NT2/D1 (cell line): Measurements from ENCODE around the gene MCF2L.
A peak's percentile ranks its signal among the peaks of the same experiment; 100 is the strongest.

Experiments
- DNase-seq: peaks from one replicate; pipeline ENCODE4 v3.0.0-alpha.2; 2011; ENCODE audit warnings: low read depth, low spot score
- H3K27me3 ChIP-seq: 2 replicates; pipeline ENCODE4 v1.6.0; 2011; ENCODE audit warnings: mild to moderate bottlenecking; ENCODE audit not compliant: insufficient read length, insufficient read depth
- H3K36me3 ChIP-seq: 2 replicates; pipeline ENCODE4 v1.6.1; 2011; ENCODE audit warnings: mild to moderate bottlenecking, low read length, mixed read lengths; ENCODE audit not compliant: insufficient read depth, insufficient read length
- H3K4me1 ChIP-seq: 2 replicates; pipeline ENCODE4 v1.5.1; 2011; ENCODE audit not compliant: insufficient read depth, insufficient read length
- H3K4me3 ChIP-seq: 2 replicates; pipeline ENCODE4 v1.5.1; 2011; ENCODE audit warnings: low read depth; ENCODE audit not compliant: insufficient read length
- H3K9ac ChIP-seq: 2 replicates; pipeline ENCODE4 v1.6.0; 2011; ENCODE audit warnings: low read depth; ENCODE audit not compliant: insufficient read length
- H3K9me3 ChIP-seq: 2 replicates; pipeline ENCODE4 v1.5.1; 2011; ENCODE audit warnings: mild to moderate bottlenecking, low read length; ENCODE audit not compliant: insufficient read depth
- SUZ12 ChIP-seq: IDR thresholded peaks from 2 replicates; pipeline ENCODE4 v1.6.1; 2011; ENCODE audit not compliant: insufficient read length, insufficient read depth; ENCODE audit errors: extremely low read depth
- YY1 ChIP-seq: IDR thresholded peaks from 2 replicates; pipeline ENCODE4 v1.6.1; 2011; ENCODE audit not compliant: insufficient read length, insufficient read depth
- ZNF274 ChIP-seq: IDR thresholded peaks from 2 replicates; pipeline ENCODE4 v1.6.1; 2011; ENCODE audit warnings: mild to moderate bottlenecking, low read depth, low read length

MCF2L gene

DNA sequence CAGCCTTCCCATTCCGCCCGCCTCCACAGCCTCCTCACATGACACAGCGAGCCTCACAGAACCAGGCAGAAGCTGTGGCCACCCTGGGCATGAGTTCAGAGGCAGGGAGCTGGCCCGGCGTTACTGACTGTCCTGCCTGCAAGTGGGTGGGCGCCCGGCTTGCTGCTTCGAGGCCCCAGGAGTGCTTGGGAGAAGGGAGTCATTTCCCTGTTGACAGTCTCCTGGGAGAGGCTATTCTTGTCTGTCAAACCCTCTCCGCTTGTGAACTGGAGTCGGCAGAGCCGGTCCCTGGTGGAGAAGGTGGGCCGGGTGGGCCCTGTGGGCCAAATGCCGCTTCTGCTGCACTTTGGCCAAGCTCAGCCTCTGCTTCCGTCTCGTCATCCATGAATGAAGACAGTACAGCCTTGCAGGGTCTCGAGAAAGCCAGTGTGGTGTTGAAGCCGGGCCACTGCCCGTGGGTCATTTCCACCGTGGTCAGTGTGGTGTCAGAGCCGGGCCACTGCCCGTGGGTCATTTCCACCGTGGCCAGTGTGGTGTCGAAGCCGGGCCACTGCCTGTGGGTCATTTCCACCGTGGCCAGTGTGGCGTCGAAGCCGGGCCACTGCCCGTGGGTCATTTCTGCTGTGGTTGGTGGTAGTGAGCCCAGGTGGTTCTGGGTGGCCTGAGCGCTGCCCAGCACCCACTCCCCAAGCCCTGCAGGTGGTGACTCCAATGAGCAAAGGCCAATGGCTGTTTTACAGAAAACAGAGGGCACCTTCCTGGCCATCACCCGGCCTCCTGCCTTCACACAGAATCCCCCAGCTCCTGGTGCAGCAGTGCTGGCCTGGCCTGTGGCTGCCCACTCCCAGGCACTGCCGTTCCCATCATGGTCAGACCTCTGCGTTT, 123.1 kb downstream of the MCF2L start:
- no peak overlapping the region for H3K9ac ChIP-seq
- peaks cover 6% of the 10 kb centered on the region for H3K4me1 ChIP-seq
- no peak for DNase-seq
- H3K4me3 ChIP-seq = no peak overlapping the region
- H3K27me3 ChIP-seq = no peaks in the 10 kb centered on the region
- H3K36me3 ChIP-seq = no peaks in the 10 kb centered on the region
- no peak for TF ChIP-seq YY1
- TF ChIP-seq ZNF274 = no peak
- TF ChIP-seq SUZ12 = no peak
- H3K9me3 ChIP-seq = no peaks in the 10 kb centered on the region

DNA sequence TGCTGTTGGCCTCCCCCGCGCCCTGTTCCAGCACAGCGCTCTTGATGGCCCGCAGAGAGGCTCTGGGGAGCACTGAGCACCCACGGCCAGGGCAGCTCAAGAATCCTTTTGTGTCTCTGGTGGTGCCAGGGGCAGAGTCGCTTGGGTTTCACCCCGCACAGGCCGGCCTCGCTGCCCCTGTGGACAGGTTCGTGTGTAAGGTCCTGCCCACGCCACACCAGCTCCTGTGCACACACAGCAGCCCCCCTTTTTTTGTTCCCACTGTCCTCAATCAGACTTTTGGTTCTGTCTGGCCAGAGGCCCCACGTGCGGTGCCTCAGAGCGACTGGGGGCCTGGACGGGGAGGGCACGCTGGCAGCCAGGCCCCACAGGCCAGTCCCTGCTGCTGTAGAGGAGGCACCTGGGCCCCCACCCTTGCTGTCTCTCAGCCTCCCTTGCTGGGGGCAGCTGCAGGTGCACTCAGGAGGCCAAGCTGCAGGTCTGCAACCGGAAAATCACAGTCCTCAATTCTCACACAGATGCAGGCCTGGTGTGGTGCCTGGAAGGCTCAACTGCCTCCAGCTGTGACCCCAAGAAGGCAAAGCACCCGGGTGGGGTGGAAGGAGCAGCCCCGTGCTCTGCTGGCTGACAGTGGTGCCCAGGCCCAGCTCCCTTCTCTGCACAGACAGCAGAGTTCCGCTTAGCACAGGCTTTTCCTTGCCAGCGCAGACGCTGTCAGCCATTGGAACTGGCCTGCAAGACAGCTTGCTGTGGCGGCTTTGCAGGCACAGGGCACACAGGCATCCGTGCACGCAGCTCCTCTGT, 124.0 kb downstream of the MCF2L start:
- DNase-seq = no peak
- H3K4me1 ChIP-seq = peaks cover 6% of the 10 kb centered on the region
- no peak overlapping the region for H3K9ac ChIP-seq
- no peaks in the 10 kb centered on the region for H3K27me3 ChIP-seq
- H3K9me3 ChIP-seq = no peaks in the 10 kb centered on the region
- TF ChIP-seq YY1 (no peak), ZNF274 (no peak), SUZ12 (no peak)
- no peaks in the 10 kb centered on the region for H3K36me3 ChIP-seq
- H3K4me3 ChIP-seq = no peak overlapping the region

DNA sequence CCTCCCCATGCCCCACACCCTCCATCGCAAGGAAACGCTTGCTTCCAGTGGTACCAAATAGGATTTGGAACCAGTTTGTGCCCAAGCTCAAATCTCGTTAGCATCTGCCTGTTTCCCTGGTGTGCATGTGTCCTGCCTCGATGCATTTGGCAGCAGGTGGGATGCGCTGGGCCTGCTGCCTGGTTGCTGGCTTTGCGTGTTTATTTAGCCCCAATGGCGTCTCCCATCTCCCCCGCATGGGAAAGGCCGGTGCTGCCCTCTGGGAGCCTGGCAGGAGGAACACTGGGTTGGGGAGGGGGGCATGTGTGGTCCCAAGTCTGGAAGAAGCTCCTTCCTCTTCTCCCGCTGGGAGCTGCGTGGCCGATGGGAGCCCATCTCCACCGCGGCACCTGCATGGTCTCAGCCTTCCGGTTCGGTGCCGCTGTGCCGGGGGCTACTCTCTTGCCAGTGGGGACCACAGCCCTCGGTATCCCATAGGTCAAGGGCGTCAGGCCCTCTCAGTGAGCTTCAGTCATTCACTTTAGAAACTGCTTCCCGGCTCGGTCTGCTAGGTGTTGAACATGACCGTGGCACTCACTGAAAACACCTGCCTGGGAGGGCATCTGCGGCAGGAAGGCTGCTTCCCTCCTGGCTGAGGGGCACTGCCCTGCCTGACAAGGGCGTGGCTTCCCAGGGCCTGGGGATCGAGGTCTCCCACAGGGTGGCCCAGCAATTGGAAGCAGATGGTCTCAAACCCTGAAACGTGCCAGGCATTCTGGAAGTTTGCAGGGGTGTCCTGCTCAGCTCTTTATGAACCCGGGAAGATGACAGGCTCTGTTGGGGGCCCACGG, 124.8 kb downstream of the MCF2L start:
- DNase-seq = no peak
- Histone ChIP-seq H3K4me3 (no peak overlapping the region), H3K9ac (no peak overlapping the region), H3K27me3 (no peaks in the 10 kb centered on the region), H3K9me3 (no peaks in the 10 kb centered on the region), H3K36me3 (no peaks in the 10 kb centered on the region), H3K4me1 (peaks cover 6% of the 10 kb centered on the region)
- no peak for TF ChIP-seq ZNF274
- TF ChIP-seq YY1 = no peak
- TF ChIP-seq SUZ12 = no peak

DNA sequence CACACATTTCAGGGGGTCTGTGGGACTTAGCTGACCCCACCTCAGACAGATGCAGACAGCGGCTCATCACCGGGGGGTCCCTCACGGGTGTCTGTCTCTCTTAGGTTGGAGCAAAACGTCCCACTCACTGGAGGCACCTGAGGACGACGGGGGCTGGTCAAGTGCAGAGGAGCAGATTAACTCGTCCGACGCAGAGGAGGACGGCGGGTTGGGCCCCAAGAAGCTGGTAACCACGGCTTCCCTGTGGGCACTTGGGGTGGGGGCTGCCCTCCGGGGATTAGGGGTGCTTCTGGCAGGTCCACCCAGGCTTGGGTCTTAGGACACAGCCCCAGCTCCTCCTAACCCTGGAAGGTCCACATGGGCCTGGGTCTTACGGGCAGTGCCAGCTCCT, 125.4 kb downstream of the MCF2L start:
- TF ChIP-seq SUZ12 (no peak), ZNF274 (no peak), YY1 (no peak)
- H3K27me3 ChIP-seq = no peaks in the 10 kb centered on the region
- peaks cover 6% of the 10 kb centered on the region for H3K4me1 ChIP-seq
- DNase-seq = no peak
- no peaks in the 10 kb centered on the region for H3K9me3 ChIP-seq
- no peak overlapping the region for H3K4me3 ChIP-seq
- H3K36me3 ChIP-seq = no peaks in the 10 kb centered on the region
- no peak overlapping the region for H3K9ac ChIP-seq

DNA sequence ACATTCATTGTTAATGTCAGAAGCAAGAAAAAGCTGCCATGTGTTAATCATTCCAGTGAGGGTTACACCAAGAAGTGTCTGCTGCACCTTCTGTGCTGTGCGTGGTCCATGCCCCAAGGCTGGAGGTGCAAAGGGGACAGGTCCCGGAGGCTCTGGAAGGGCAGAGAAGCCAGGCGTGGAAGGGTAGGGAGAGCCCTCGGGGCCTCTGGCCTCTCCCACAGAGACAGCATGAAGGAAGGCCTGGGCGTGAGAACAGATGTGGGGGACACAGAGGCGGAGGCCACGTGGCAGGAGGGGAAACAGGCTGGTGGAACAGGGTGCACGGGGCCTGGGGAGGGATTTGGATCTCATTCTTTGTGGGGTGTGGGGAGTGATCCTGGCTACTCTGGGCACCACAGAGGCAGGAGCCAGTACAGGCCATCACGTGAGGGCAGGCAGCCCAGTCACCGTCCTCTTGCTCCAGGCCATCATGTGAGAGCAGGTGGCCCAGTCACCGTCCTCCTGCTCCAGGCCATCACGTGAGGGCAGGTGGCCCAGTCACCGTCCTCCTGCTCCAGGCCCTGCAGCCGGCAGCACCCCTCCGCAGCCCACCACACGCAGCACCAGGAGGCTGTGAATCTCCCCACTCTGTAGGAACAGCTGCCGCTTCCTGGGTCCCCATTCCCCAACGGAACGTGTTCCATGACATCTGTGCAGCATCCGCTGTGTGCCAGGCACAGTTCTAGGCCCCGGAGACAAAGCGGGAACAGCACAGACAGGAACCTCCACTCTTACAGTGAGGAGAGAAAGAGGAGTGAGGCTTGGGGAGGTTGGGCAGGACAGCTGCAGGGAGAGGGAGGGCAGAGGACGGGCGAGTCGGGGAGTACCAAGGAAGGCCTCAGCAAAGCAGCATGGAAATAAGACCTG, 126.4 kb downstream of the MCF2L start:
- TF ChIP-seq YY1 (no peak), ZNF274 (no peak), SUZ12 (no peak)
- H3K4me1 ChIP-seq = no peaks in the 10 kb centered on the region
- no peak overlapping the region for H3K9ac ChIP-seq
- H3K9me3 ChIP-seq = no peaks in the 10 kb centered on the region
- no peak for DNase-seq
- no peak overlapping the region for H3K4me3 ChIP-seq
- H3K36me3 ChIP-seq = no peaks in the 10 kb centered on the region
- H3K27me3 ChIP-seq = no peaks in the 10 kb centered on the region

DNA sequence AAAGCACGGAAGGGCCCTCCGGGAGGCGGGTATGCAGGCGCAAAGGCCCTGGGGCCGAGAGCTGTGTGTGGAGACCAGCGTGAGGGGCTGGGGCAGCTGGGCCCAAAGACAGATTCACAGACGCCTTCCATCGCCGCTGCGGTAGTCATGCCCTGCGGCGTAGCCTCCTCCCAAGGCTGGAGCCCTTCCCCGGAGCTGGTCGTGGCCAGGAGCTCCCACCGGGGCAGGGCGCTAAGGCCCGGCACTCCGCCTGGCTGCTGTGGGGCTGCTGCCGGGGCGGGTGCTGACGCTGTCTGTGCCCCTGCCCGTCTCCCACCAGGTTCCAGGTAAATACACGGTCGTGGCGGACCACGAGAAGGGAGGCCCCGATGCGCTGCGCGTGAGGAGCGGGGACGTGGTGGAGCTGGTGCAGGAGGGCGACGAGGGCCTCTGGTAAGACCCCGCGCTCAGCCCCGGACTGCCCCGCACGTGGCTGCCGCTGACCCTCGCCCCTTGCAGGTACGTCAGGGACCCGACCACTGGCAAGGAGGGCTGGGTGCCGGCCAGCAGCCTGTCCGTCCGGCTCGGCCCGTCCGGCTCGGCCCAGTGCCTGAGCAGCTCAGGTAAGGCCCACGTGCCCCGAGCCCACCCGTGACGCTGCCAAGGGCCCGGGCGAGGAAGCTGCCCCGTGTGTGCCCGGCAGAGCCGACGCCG, 127.2 kb downstream of the MCF2L start:
- Histone ChIP-seq H3K9me3 (no peaks in the 10 kb centered on the region), H3K27me3 (no peaks in the 10 kb centered on the region), H3K4me1 (no peaks in the 10 kb centered on the region), H3K9ac (peak overlapping the region; percentile 32), H3K4me3 (no peak overlapping the region), H3K36me3 (no peaks in the 10 kb centered on the region)
- no peak for TF ChIP-seq YY1
- no peak for TF ChIP-seq SUZ12
- TF ChIP-seq ZNF274 = no peak
- no peak for DNase-seq
